Spleen (tissue), 7 donors: Measurements from ENCODE around the gene FBXL13.

Experiments
- CTCF ChIP-seq, 11 experiments: fragments of 200-600 bp in 7 of 11; fragments of 450-650 bp in 4 of 11; sonication (generic) in 4 of 11; IDR thresholded peaks in 8 of 11; conservative IDR thresholded peaks in 3 of 11; 1 replicate in 7 of 11; 2 replicates in 4 of 11; pipeline versions ENCODE4 v1.4.0 to v1.8.0; 2016 to 2021; ENCODE audit warnings: antibody characterized with exemption in 11 of 11, inconsistent platforms in 4 of 11, mild to moderate bottlenecking in 1 of 11
- POLR2A ChIP-seq, 3 donors: fragments of 450-650 bp; IDR thresholded peaks; one replicate each; pipeline ENCODE4 v1.5.1; 2017; ENCODE audit warnings: antibody characterized with exemption in 3 of 3, mild to moderate bottlenecking in 1 of 3
- POLR2AphosphoS5 ChIP-seq, 3 donors: sonication (generic); formaldehyde crosslinking; IDR thresholded peaks; one replicate each; pipeline ENCODE4 v1.5.1; 2017; ENCODE audit warnings: antibody characterized with exemption in 3 of 3
- donor health status: DM: no; HTN: no; CAD: no; lungs with moderate emphysema.
- donor health status: DM: no; HTN: no; CAD: no.
- donor health status: DM: no; HTN: no; CAD: no.

- TF ChIP-seq CTCF (IDR thresholded peaks at IDR 0.05 in 8 of 11, conservative IDR thresholded peaks at IDR 0.05 in 3 of 11), result no peak
- TF ChIP-seq POLR2A (IDR thresholded peaks at IDR 0.05), result no peak
- no peak for TF ChIP-seq POLR2AphosphoS5 (IDR thresholded peaks at IDR 0.05)
These were observed 202.1 kb downstream of the FBXL13 start for GRCh38 chr7:102872460-102872859.
